ENCODE data around the gene SLC46A3. TPM values are rescaled to one million over a fixed set of nuclear protein-coding genes. Genes with fewer than 3 reads are reported as not detected.

The SLC46A3 gene
- total RNA-seq, 2 experiments from 2014 or later, result 4.3 to 10.2 TPM

GRCh38 chr13:28739376-28739775 is 20.6 kb upstream of the SLC46A3 start:
- POLR2A ChIA-PET, result interaction anchor here (1.5 kb wide), 1 partner anchor 11 kb away, joined by 3 read pairs; no protein-coding TSS in a partner anchor
- H3K9me3 ChIP-seq (ENCODE audit: low read length), result no peaks in the 10 kb centered on the region
- TF ChIP-seq, protein P1, sequence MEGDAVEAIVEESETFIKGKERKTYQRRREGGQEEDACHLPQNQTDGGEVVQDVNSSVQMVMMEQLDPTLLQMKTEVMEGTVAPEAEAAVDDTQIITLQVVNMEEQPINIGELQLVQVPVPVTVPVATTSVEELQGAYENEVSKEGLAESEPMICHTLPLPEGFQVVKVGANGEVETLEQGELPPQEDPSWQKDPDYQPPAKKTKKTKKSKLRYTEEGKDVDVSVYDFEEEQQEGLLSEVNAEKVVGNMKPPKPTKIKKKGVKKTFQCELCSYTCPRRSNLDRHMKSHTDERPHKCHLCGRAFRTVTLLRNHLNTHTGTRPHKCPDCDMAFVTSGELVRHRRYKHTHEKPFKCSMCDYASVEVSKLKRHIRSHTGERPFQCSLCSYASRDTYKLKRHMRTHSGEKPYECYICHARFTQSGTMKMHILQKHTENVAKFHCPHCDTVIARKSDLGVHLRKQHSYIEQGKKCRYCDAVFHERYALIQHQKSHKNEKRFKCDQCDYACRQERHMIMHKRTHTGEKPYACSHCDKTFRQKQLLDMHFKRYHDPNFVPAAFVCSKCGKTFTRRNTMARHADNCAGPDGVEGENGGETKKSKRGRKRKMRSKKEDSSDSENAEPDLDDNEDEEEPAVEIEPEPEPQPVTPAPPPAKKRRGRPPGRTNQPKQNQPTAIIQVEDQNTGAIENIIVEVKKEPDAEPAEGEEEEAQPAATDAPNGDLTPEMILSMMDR (conservative IDR thresholded peaks at IDR 0.05; ENCODE audit: low read length), result no peak
- no peak for TF ChIP-seq EZH2phosphoT487 (IDR thresholded peaks at IDR 0.05; ENCODE audit: borderline replicate concordance, low read depth, low read length)
- intact Hi-C loops (cut with micrococcal nuclease; ENCODE audit: unreplicated experiment), result no loop called here
- no peak for DNase-seq (ENCODE audit: low spot score)
- no peaks in the 10 kb centered on the region for H3K36me3 ChIP-seq (ENCODE audit: insufficient read depth, low read length)
- no peak overlapping the region for H3K4me3 ChIP-seq (ENCODE audit: low read depth, low read length, poor library complexity, severe bottlenecking)
- no peak overlapping the region for H3K27ac ChIP-seq (ENCODE audit: low read depth, low read length, poor library complexity, severe bottlenecking)
- H3K4me2 ChIP-seq (ENCODE audit: low read length), result no peak overlapping the region
- BruUV-seq (replicated peaks), result no TSS peak
- H4K20me1 ChIP-seq (ENCODE audit: insufficient read depth, low read length), result no peaks in the 10 kb centered on the region
- H2AFZ ChIP-seq (ENCODE audit: low read length), result no peak overlapping the region
- CTCF ChIA-PET (ENCODE audit: unreplicated experiment), result no interaction called here
- no peaks in the 10 kb centered on the region for H3K79me2 ChIP-seq (ENCODE audit: insufficient read depth, low read depth, low read length)
- H3K4me1 ChIP-seq (ENCODE audit: insufficient read depth, low read length, poor library complexity, severe bottlenecking), result no peaks in the 10 kb centered on the region
- H3K9me2 ChIP-seq (ENCODE audit: insufficient read depth, low read length), result no peaks in the 10 kb centered on the region

DNA sequence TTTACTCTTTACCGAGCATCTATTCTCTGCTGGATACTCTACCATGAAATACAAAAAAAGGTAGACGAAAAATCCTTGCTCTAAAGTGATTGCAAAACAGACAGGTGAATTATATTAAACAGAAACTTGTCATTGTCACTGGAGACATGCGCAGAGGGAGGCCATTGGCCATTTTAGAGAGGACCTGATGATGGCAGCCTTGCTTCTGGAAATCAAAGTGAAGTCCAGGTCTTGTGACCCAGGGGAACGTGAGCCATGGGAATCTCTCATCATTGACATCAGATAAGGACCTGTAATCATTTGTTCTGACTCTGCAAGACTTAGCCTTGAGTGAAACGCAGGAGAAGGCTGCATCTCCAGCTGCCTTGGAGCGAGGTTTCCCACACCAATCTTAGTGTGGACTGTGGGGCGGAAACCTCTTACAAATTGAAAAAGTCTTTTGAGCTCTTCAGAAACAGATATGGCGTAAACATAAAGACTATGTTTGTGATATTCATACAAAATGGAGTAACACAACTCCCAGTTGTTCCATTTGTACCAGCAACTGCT is 16.8 kb upstream of the SLC46A3 start:
- POLR2A ChIA-PET, result no interaction called here
- H2AFZ ChIP-seq (ENCODE audit: low read length), result no peak overlapping the region
- H3K9me2 ChIP-seq (ENCODE audit: insufficient read depth, low read length), result no peaks in the 10 kb centered on the region
- H3K4me2 ChIP-seq (ENCODE audit: low read length), result no peak overlapping the region
- no peaks in the 10 kb centered on the region for H3K4me1 ChIP-seq (ENCODE audit: insufficient read depth, low read length, poor library complexity, severe bottlenecking)
- no peaks in the 10 kb centered on the region for H3K36me3 ChIP-seq (ENCODE audit: insufficient read depth, low read length)
- TF ChIP-seq, protein P1 (conservative IDR thresholded peaks at IDR 0.05; ENCODE audit: low read length), result no peak
- no peak for TF ChIP-seq EZH2phosphoT487 (IDR thresholded peaks at IDR 0.05; ENCODE audit: borderline replicate concordance, low read depth, low read length)
- intact Hi-C loops (cut with micrococcal nuclease; ENCODE audit: unreplicated experiment), result no loop called here
- no peaks in the 10 kb centered on the region for H4K20me1 ChIP-seq (ENCODE audit: insufficient read depth, low read length)
- CTCF ChIA-PET (ENCODE audit: unreplicated experiment), result no interaction called here
- no peaks in the 10 kb centered on the region for H3K79me2 ChIP-seq (ENCODE audit: insufficient read depth, low read depth, low read length)
- BruUV-seq (replicated peaks), result no TSS peak
- H3K4me3 ChIP-seq (ENCODE audit: low read depth, low read length, poor library complexity, severe bottlenecking), result no peak overlapping the region
- DNase-seq (ENCODE audit: low spot score), result no peak
- no peak overlapping the region for H3K27ac ChIP-seq (ENCODE audit: low read depth, low read length, poor library complexity, severe bottlenecking)
- no peaks in the 10 kb centered on the region for H3K9me3 ChIP-seq (ENCODE audit: low read length)

DNA sequence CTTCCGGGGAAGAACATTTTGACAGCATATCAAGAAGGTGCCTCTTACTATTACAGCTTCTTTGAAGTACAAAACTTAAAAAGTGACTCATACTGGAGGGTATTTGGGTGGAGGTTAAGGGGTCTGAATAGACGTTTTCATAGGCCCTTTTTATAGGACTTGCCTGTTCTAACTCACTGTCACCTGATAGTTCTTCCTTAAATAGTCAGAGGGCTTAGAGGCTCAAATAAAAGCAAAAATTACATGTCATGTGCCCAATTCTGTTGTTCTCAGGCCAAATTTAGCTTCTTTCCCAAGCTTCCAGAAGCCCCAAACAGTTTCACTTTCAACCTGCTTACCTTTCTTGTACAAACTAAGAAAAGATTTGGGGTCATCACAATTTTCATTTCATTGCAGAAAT is 16.1 kb upstream of the SLC46A3 start:
- no peaks in the 10 kb centered on the region for H3K36me3 ChIP-seq (ENCODE audit: insufficient read depth, low read length)
- H4K20me1 ChIP-seq (ENCODE audit: insufficient read depth, low read length), result no peaks in the 10 kb centered on the region
- intact Hi-C loops (cut with micrococcal nuclease; ENCODE audit: unreplicated experiment), result no loop called here
- H3K9me2 ChIP-seq (ENCODE audit: insufficient read depth, low read length), result no peaks in the 10 kb centered on the region
- no peaks in the 10 kb centered on the region for H3K9me3 ChIP-seq (ENCODE audit: low read length)
- H3K27ac ChIP-seq (ENCODE audit: low read depth, low read length, poor library complexity, severe bottlenecking), result no peak overlapping the region
- no TSS peak for BruUV-seq (replicated peaks)
- DNase-seq (ENCODE audit: low spot score), result no peak
- H3K79me2 ChIP-seq (ENCODE audit: insufficient read depth, low read depth, low read length), result no peaks in the 10 kb centered on the region
- no peaks in the 10 kb centered on the region for H3K4me1 ChIP-seq (ENCODE audit: insufficient read depth, low read length, poor library complexity, severe bottlenecking)
- no peak overlapping the region for H2AFZ ChIP-seq (ENCODE audit: low read length)
- ChIA-PET CTCF (ENCODE audit: unreplicated experiment) (no interaction called here), POLR2A (interaction anchor here (0.7 kb wide), 1 partner anchor 8 kb away, joined by 4 read pairs; no protein-coding TSS in a partner anchor)
- TF ChIP-seq EZH2phosphoT487 (IDR thresholded peaks at IDR 0.05; ENCODE audit: borderline replicate concordance, low read depth, low read length), result no peak
- TF ChIP-seq, protein P1 (conservative IDR thresholded peaks at IDR 0.05; ENCODE audit: low read length), result no peak
- H3K4me3 ChIP-seq (ENCODE audit: low read depth, low read length, poor library complexity, severe bottlenecking), result no peak overlapping the region
- no peak overlapping the region for H3K4me2 ChIP-seq (ENCODE audit: low read length)
